Measurements from ENCODE around the gene EDARADD.

Gene EDARADD

GRCh38 chr1:236395230-236395946, 1.3 kb downstream of the EDARADD start:
- peak; percentile 60 for DNase-seq

GRCh38 chr1:236395947-236396664, 2.0 kb downstream of the EDARADD start:
- no peak for DNase-seq

DNA sequence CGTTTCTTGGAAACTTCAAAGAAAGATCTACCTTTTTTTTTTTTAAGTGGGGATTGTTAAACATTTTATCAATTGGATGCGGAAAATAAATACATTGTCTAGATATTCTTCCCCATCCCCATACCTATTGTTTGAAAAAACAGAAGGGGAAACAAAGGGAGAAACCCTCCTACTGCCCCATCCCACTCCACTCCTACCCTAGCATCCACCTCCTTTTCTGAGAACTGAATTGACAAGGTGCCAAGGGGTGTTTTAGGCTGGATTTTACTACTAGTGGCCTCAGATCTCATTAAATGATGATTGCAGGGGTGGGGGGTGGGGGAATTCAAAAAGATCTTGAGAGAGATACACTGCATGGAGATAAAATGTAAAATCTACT, 2.6 kb downstream of the EDARADD start:
- DNase-seq: no peak

DNA sequence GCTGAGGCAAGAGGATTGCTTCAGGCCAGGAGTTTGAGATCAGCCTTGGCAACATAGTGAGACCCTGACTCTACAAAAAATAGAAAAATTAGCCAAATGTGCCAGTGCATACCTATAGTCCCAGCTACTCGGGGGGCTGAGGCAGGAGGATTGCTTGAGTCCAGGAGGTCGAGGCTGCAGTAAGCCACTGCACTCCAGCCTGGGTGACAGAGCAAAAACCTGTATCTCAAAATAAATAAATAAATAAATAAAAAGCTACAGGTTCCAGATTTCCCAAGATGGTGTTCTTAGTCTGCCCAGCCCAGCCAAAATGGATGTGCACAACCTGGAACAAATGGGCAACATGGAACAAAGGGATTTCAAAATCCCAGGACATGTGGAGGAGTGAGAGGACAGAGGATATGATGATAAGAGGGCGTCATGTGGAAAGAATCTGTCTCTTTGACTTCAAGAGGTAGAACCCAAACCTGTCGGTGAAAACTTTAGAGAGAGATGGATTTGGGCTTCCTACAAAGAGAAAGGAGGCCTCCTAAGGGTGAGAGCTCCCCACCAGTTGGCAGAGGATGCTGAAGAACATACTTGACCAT, 3.2 kb downstream of the EDARADD start:
- DNase-seq: no peak

DNA sequence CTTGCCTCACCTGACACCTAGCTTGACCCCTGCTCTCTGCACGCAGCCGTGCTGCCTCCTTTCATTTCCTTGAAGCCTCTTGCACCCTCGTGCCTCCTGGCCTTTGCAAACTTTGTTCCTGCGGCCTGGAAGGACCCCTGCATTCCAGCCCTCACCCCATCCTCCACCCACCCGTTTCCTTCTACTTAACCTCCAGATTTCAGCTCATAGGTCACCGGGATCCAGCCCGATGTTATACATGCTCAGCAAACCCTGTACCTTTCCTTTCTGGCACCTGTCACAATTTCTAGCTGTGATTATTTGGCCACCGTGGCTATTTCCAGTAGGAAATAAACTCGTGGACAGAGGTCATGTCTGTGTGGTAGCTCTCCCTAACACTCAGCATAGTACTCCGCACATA, 4.5 kb downstream of the EDARADD start:
- DNase-seq: no peak

DNA sequence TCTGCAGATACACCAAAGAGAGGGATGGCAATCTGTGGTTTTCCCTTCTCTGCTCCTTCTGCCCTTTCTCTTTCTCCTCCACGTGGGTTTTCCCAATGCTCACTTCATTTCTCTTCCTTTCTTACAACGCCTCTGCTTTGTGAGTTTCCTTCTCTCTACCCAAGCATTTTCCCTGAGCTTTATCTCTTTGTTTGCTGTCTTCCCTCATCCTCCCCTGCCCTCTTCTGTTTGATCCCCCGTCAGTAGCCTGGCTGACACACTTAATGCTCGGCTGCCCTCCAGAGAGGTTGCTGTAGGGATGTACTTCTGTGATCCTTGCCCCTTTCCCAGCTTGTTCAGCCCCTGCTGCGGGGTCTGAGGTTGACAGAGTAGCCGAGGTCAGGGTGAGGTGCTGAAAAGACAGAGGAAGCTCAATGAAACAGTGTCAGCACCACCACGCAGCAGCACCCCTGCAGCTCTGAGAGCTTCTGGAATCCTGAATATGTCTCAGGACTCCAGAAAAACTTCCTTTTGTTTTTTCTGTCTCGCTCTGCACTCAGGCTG, 6.0 kb downstream of the EDARADD start:
- DNase-seq: no peak

GRCh38 chr1:236401698-236402097, 7.6 kb downstream of the EDARADD start:
- DNase-seq: no peak

GRCh38 chr1:236403905-236404696, 10.0 kb downstream of the EDARADD start:
- DNase-seq: no peak

- no peak for DNase-seq
These were observed 13.0 kb downstream of the EDARADD start for GRCh38 chr1:236407059-236407458.

DNA sequence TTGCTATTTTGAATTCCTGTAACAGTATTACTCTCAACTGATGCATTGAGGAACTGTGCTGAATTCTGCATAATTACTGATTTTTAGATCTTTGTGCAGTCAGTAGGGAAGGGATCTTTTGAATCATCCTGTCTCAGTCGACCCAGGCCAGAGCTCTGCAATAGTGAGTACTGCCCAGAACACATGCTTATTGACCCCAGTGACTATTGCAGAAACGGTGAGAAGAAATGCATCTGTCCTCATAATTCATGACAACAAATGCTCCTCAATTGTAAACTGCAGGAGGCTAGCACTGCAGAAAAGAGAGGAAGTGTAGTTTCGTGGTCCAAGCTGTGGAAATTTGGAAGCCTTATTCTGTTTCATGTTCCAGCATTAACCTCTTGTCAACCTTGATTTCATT, 19.6 kb downstream of the EDARADD start:
- DNase-seq: no peak

- no peak for DNase-seq
These were observed 22.1 kb downstream of the EDARADD start for GRCh38 chr1:236416165-236416564.

GRCh38 chr1:236417336-236417735, 23.2 kb downstream of the EDARADD start:
- no peak for DNase-seq

DNA sequence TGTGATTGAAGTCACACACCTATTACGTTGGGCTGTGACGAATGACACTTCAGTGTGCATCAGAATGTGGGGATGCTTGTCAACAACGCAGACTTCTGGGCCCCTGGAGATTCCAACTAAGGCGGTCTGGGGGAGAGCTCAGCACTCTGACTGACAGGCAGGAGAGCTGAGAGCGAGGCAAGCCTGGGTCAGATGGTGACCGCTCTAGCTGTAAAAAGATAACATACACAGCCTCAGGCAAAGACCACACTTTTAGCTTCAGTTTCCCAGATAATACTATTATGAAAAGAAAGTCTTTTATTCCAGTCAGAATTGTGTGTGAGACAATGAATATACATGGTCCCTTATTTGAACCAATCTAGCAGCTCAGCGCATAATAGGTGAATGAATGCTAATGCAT, 25.4 kb downstream of the EDARADD start:
- no peak for DNase-seq

GRCh38 chr1:236421022-236421421, 26.9 kb downstream of the EDARADD start:
- no peak for DNase-seq

- DNase-seq: no peak
These were observed 27.9 kb downstream of the EDARADD start for GRCh38 chr1:236421850-236422516.

GRCh38 chr1:236422517-236422876, 28.4 kb downstream of the EDARADD start:
- DNase-seq: no peak

GRCh38 chr1:236425031-236425663, 31.1 kb downstream of the EDARADD start:
- no peak for DNase-seq

DNA sequence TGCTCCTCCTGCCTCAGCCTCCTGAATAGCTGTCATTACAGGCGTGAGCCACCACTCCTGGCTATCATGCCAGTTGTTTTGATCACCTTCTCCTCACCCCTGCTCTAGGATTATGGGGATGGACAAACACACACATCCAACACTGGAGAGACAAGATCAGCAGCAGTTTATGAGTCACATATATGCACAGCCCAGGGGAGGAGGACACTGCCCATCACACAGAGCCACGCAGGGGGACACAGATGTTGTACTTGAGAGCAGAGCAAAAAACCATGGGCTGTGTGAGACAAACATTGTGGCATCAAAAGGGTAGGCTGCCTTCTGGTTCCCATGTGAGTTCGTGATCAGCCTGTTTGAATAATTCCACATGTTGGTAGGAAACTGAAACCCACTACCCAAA, 32.1 kb downstream of the EDARADD start:
- no peak for DNase-seq

GRCh38 chr1:236429715-236430274, 35.7 kb downstream of the EDARADD start:
- DNase-seq: no peak

DNA sequence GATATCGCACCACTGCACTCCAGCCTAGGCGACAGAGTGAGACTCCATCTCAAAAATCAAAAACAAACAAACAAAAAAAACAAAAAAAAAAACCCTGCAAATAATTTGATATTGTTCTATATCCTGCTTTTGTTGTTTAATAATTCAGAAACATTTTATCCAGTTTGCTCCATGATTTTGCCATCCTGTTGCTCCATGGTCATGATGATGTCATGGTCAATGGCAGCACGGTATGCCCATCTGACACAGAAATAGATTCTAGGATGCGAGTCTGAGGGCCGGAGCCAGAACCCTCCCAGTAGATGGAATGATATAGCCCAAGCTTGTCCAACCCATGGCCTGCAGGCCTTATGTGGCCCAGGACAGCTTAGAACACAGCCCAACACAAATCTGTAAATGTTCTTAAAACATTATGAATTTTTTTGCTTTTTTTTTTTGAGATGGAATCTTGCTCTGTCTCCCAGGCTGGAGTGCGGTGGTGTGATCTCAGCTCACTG, 39.8 kb downstream of the EDARADD start:
- no peak for DNase-seq

DNA sequence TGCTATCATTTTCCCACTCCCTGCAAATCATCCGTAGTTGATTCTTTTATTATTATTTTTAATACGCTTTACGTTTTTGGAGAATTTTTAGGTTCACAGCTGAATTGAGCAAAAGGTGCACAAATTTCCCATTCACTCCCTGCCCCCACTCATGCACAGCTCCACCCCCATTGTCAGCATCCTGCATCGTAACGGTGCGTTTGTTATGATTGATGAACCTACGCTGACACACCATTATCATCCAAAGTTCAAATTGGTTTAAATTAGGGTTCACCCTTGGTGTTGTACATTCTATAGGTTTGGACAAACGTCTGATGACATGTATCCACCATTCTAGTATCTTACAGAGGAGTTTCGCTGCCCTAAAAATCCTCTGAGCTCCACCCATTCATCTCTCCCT, 44.5 kb downstream of the EDARADD start:
- no peak for DNase-seq

- DNase-seq: no peak
These were observed 46.3 kb downstream of the EDARADD start for GRCh38 chr1:236440373-236440772.
